Measurements from ENCODE around the gene CRACR2B.

DNA sequence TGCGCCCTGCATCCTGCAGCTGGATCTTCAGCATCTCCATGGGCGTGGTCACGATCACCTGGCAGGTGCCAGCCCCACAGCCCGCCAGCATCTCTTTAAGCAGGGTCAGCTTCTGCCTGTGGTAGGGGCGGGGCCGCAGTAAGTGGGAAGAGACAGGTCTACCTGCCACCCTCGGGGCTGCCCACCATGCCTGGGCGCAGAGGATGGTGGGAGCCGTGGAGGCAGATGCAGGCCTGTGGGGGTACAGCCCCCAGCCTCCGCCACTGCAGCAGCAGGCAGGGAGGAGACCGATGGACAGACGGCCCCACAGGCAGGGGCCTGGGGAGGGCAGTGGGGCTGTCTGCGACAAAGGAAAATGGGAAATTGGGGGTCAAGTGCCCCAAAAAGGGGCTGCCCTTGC is 34.8 kb upstream of the CRACR2B start:
- TF ChIP-seq, protein P1, sequence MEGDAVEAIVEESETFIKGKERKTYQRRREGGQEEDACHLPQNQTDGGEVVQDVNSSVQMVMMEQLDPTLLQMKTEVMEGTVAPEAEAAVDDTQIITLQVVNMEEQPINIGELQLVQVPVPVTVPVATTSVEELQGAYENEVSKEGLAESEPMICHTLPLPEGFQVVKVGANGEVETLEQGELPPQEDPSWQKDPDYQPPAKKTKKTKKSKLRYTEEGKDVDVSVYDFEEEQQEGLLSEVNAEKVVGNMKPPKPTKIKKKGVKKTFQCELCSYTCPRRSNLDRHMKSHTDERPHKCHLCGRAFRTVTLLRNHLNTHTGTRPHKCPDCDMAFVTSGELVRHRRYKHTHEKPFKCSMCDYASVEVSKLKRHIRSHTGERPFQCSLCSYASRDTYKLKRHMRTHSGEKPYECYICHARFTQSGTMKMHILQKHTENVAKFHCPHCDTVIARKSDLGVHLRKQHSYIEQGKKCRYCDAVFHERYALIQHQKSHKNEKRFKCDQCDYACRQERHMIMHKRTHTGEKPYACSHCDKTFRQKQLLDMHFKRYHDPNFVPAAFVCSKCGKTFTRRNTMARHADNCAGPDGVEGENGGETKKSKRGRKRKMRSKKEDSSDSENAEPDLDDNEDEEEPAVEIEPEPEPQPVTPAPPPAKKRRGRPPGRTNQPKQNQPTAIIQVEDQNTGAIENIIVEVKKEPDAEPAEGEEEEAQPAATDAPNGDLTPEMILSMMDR (IDR thresholded peaks at IDR 0.05), result no peak
- no peak for TF ChIP-seq EZH2 (IDR thresholded peaks at IDR 0.05; ENCODE audit: borderline replicate concordance, insufficient read depth, low read depth, low read length, poor library complexity, severe bottlenecking)
